Colon (tissue), 2 donors: ENCODE data around the gene MMP14.
"Not testable (repeated sequence)": the region's sequence is repeated elsewhere in the genome, so short reads cannot be mapped to it uniquely, and the experiment has no call there.

Source experiments
- FAIRE-seq: peaks from 2 replicates; lab custom pipeline; 2012; peaks lifted over from hg19 to GRCh38; lab: Jason Lieb, UNC
- donor health status: control.
- donor health status: control.

The MMP14 gene

DNA sequence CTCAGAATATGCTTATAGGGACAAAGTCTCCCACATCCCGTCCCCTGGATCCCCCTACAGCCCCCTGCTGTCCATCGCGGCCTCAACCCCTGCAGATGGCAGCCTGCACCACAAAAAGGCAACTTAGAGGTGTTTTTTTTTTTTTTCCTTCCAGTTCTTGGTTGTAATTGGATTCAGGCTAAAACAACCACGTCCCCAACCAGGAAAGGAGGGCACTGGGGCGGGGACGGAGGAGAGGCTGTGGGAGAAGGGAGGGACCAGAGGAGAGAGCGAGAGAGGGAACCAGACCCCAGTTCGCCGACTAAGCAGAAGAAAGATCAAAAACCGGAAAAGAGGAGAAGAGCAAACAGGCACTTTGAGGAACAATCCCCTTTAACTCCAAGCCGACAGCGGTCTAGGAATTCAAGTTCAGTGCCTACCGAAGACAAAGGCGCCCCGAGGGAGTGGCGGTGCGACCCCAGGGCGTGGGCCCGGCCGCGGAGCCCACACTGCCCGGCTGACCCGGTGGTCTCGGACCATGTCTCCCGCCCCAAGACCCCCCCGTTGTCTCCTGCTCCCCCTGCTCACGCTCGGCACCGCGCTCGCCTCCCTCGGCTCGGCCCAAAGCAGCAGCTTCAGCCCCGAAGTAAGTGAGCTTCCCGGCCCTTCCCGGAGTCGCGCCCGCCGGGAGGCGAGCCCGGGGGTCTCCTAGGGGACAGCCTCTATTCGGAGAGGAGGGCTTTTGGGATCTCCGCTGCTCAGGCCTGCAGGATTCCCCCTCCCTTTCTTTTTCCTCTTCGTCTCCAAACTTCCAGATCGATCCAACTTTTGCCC is at the start of gene MMP14:
Gene MMP14 (plus strand): TSS at position 285 of the 813 bp plus-strand sequence. CDS start 233 bp downstream, at position 518.
- no peak for FAIRE-seq

GRCh38 chr14:22786685-22787084 is 49.7 kb upstream of the MMP14 start:
- no peak for FAIRE-seq

DNA sequence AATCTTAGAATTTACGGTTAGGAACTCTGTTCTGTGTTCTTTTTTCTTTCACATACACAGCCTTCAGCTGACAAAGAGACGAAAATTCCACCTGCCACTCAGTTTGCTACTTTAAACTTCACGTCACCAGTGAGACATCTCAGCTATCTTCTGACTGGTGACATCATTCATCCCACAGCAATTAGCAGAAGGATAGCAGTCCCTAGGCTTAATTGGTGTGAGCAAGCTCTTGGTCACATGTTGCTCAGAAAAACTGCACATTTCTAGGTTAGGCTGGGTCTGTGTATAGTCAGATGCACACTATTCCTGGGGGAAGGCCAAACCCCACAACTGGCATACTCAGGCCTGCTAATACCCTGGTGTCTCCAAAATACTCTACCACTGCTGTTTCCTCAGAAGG is 45.1 kb upstream of the MMP14 start:
- no peak for FAIRE-seq

GRCh38 chr14:22792158-22792557 is 44.2 kb upstream of the MMP14 start:
- FAIRE-seq = no peak

GRCh38 chr14:22793550-22793949 is 42.8 kb upstream of the MMP14 start:
- not testable (repeated sequence) for FAIRE-seq

- no peak for FAIRE-seq
Observed at GRCh38 chr14:22793976-22794375, 42.4 kb upstream of the MMP14 start.

GRCh38 chr14:22794551-22794951 is 41.8 kb upstream of the MMP14 start:
- FAIRE-seq = no peak

- FAIRE-seq = no peak
Observed at GRCh38 chr14:22796087-22796707, 40.2 kb upstream of the MMP14 start.

GRCh38 chr14:22797017-22797917 is 39.1 kb upstream of the MMP14 start:
- no peak for FAIRE-seq

GRCh38 chr14:22798528-22798927 is 37.9 kb upstream of the MMP14 start:
- FAIRE-seq = no peak

DNA sequence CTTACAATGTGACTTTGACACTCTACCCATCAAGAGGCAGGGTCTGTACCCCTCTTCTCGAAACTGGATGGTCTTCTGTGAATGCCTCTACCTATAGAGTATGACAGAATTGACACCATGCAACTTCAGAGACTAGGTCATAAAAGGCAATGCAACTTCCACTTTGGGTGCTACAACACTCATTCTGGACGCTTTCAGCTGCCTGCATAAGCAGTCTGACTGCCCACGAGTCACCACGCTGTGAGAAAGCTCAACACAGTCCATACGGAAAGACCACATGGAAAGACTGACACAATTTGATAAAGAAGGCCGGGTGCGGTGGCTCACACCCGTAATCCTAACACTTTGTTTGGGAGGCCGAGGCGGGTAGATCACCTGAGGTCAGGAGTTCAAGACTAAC is 36.0 kb upstream of the MMP14 start:
- no peak for FAIRE-seq

DNA sequence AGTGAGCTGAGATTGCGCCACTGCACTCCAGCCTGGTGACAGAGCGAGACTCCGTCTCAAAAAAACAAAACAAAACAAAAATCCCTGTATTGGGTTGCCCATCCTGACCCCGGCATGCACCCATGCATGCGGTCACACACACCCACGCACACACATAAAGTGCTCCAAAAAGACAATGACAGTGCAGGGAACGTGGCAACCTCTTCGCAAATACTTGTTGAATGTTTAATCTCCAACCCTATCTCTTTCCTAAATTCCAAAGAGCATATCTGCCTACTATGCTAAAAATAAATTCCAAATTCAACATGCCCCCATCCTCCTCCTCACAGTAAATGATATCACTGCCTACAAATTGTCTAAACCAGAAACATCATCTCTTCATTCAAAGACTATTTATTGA is 34.7 kb upstream of the MMP14 start:
- FAIRE-seq = no peak

DNA sequence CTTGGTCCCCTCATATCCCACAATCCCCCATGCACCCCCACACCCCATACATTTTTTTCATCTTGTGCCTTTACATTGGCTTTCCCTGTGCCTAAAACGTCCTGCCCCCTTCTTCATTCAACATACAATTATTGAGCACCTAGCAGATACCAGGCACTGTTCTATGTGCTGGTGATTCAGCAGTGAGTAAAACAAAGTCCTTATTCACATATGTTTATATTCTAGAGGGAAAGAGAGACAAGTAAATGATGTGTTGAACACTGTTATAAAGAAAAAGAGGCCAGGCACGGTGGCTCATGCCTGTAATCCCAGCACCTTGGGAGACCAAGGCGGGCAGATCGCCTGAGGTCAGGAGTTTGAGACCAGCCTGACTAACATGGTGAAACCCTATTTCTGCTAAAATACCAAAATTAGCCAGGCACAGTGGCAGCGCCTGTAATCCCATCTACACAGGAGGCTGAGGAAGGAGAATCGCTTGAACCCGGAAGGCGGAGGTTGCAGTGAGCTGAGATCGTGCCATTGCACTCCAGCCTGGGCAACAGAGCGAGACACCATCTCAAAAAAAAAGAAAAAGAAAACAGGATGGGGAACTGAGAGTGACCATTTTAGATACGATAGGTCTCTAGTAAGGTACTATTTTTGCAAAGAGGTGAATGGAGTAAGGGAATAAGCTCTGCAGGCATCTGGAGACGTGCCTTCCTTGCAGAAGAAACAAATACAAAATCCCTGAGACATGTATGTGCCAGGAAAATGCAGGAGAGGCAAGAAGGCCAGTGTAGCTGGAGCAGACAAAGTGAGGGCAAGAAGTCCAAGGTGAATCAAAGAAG is 33.3 kb upstream of the MMP14 start:
- FAIRE-seq = no peak

- no peak for FAIRE-seq
Observed at GRCh38 chr14:22803687-22803974, 32.8 kb upstream of the MMP14 start.

DNA sequence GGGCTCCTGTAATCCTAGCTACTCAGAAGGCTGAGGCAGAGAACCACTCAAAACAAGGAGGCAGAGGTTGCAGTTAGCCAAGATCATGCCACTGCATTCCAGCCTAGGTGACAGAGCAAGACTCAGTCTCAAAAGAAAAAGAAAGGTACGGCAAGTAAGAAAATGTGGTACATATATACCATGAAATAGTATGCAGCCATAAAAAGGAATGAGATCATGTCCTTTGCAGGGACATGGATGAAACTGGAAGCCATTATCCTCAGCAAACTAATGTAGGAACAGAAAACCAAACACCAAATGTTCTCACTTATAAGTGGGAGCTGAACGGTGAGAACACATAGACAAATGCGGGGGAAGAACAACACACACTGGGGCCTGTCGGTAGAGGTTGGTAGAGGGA is 31.1 kb upstream of the MMP14 start:
- FAIRE-seq = not testable (repeated sequence)

- FAIRE-seq = no peak
Observed at GRCh38 chr14:22807432-22808087, 28.8 kb upstream of the MMP14 start.

DNA sequence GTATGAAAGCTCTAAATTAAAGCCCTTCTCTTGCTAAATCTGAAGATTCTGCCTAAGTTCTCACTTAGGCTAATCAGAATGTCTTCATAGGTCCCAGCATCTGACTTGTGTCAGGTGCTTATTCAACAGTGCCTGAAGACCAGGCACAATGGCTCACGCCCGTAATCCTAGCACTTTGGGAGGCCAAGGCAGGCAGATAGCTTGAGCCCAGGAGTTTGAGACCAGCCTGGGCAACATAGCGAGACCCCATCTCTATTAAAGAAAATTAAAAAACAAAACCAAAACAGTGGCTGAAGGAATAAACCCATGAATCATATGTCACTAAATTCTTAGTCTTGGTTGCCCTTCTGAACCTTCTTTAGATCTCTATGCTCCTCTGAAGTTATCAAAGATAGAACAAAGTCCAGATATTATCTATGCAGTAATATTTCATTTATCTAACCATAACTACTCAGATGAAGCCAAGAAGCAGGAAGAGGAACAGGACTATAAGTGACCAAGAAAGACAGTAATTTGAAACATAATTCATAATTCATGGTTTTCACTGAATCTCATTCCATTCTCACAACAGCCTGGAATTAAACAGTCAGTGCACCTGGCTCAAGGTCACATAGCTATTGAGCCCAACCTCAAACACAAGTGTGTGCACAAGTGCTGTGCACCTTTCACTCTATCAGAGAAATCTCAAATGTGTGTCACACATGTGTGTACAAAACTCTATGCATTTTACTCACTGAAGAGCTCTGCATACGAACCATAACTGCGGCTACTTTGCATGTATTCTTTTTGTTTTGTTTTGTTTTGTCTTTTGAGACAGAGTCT is 27.8 kb upstream of the MMP14 start:
- no peak for FAIRE-seq

GRCh38 chr14:22811722-22812121 is 24.7 kb upstream of the MMP14 start:
- FAIRE-seq = no peak

DNA sequence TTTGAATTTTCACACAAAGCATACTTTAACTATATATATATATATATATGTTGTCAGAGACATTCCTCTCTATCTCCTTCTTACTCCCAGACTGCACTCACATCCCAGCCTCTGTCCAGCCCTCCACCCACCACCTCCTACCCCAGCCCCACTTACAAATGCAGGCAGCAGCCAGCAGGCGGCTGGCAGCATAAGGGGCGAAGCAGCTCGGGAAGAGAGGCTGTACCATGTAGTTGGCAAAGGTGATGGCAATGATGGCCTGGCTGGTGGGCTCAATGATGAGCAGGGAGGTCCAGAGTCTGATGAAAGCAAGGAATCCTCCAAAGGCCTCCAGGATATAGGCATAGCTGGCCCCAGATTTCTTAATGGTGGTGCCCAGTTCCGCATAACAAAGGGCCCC is 23.6 kb upstream of the MMP14 start:
- no peak for FAIRE-seq

DNA sequence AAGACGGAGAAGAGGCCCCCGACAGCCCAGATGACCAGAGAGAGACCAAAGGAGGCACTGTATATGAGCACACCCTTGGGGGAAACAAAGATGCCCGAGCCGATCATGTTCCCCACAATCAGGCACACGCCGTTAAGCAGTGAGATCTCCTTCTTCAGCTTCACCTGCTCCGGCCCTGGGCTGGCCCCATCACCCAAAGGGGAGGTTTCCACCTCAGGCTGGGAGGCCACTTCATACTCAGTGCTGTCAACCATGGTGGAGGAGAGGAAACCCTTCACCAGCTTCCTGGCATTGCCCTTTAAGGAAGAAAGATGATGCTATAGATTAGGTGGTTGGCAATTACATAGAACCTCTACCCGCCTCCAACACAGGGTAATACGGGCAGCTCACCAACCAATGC is 23.2 kb upstream of the MMP14 start:
- FAIRE-seq = no peak

DNA sequence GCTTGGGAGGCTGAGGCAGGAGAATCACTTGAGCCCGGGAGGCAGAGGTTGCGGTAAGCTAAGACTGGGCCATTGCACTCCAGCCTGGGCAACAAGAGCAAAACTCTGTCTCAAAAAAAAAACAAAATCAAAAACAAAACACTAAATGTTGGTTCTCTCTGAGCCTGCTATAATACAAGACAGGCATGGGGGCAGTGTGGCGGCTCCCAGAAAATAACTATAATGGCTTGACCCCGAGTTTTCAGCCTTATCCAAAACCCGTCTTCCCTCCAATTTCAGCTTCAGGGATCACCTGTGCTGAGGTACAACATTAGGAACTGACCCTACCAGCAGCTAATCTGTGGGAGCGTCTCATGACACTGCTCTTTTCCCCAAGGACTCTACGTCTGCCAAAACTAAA is 22.0 kb upstream of the MMP14 start:
- no peak for FAIRE-seq
